T-helper 1 cell treated with Interleukin-12 subunit alpha and Interleukin-12 subunit beta and Interleukin-4 antibody, amounts not matched to agents 30 ng/mL and 1 ng/mL, for 36 hours (primary cell): ENCODE data around the gene LCN12. TPM values are rescaled to one million over a fixed set of nuclear protein-coding genes. Genes with fewer than 3 reads are reported as not detected.

Experiments
- intact Hi-C: fragments of 100-400 bp; cut with micrococcal nuclease; formaldehyde crosslinking; loops from one replicate; pipeline ENCODE4 v1.15.1; 2024
- total RNA-seq: library from RNA; stranded (reverse); gene quantifications from 2 replicates; pipeline ENCODE4 v1.2.3, GENCODE V29; 2022

Gene LCN12
- total RNA-seq, 1 donor from 2014 or later: 3.2 TPM

- intact Hi-C loops: no loop called here
Measured at GRCh38 chr9:136972335-136972734, 20.3 kb downstream of the LCN12 start.

GRCh38 chr9:136972743-136973142 lies 20.7 kb downstream of the LCN12 start:
- intact Hi-C loops: no loop called here

- intact Hi-C loops: no loop called here
Measured at GRCh38 chr9:136973618-136974617, 21.8 kb downstream of the LCN12 start.

- intact Hi-C loops: no loop called here
Measured at GRCh38 chr9:136974817-136975535, 22.9 kb downstream of the LCN12 start.

- intact Hi-C loops: no loop called here
Measured at GRCh38 chr9:136975644-136976043, 23.6 kb downstream of the LCN12 start.

GRCh38 chr9:136977223-136977622 lies 25.1 kb downstream of the LCN12 start, which contains the start of gene PTGDS:
Gene PTGDS (plus strand): TSS chr9:136977504. CDS start chr9:136977579, 75 bp downstream.
- intact Hi-C loops: no loop called here

- intact Hi-C loops: loop anchor here (1.0 kb wide), 7 partner anchors 15 to 186 kb away; partner anchors contain the start of genes FBXW5, PAXX and TMEM141
Measured at GRCh38 chr9:136977649-136978072, 25.6 kb downstream of the LCN12 start.

- intact Hi-C loops: loop anchor here (1.0 kb wide), 7 partner anchors 14 to 187 kb away; partner anchors contain the start of genes FBXW5, PAXX and TMEM141
Measured at GRCh38 chr9:136978073-136978864, 26.2 kb downstream of the LCN12 start.

GRCh38 chr9:136978865-136979544 lies 26.9 kb downstream of the LCN12 start:
- intact Hi-C loops: loop anchor here (1.0 kb wide), 7 partner anchors 13 to 188 kb away; partner anchors contain the start of genes FBXW5, PAXX and TMEM141

- intact Hi-C loops: no loop called here
Measured at GRCh38 chr9:136979769-136980587, 27.9 kb downstream of the LCN12 start.

- intact Hi-C loops: no loop called here
Measured at GRCh38 chr9:136980669-136981478, 28.8 kb downstream of the LCN12 start.

GRCh38 chr9:136981588-136982231 lies 29.6 kb downstream of the LCN12 start:
- intact Hi-C loops: no loop called here

- intact Hi-C loops: no loop called here
Measured at GRCh38 chr9:136982232-136983051, 30.4 kb downstream of the LCN12 start, which contains the start of gene LCNL1. Gene LCNL1 (plus strand): TSS chr9:136982993. CDS start chr9:136983587, 594 bp downstream.

GRCh38 chr9:136983167-136983566 lies 31.1 kb downstream of the LCN12 start:
- intact Hi-C loops: no loop called here

GRCh38 chr9:136983656-136984314 lies 31.7 kb downstream of the LCN12 start:
- intact Hi-C loops: no loop called here

GRCh38 chr9:136984464-136985026 lies 32.5 kb downstream of the LCN12 start:
- intact Hi-C loops: no loop called here
